ENCODE results near the gene DACH2.

DACH2 gene

DNA sequence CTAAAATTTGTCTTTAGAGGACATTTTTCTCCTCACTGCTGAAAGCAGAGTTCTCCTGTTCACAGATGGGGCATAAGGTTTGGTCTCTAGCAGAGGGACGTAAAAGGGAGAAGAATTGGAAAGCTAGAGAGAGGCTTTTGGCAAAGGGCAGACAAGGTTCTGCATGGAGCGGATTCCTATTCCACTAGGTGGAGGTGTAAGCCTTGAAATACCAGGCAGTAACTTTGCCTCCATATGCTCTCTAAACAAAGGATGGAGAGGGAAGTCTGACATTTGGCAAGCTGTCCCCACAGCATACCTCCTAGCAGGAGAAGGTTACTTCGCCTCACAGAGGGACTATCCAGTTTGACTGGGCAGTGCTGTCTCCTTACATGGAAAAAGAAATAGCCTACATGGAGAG lies 174.7 kb downstream of the DACH2 start:
- DNase-seq (ENCODE audit: low spot score): no peak

DNA sequence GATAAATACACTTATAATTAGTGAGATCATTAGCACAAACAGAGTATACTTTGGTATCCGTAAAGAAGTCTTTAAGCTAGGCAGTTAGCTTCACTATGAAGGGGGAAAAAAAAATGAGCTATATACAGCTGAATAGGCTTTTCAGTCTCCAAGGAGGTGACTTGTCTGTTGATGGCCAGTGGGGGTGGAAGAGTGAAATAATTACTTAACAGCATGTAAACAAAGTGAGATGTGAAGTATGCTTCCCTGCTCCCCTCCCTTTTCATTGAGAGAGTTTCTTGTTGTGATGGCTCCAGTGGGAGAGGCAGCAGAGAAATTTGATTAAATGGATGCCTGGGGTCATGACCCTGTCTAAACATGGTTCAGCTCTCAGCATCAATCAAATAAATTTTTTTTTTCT lies 180.9 kb downstream of the DACH2 start:
- DNase-seq (ENCODE audit: low spot score): no peak

DNA sequence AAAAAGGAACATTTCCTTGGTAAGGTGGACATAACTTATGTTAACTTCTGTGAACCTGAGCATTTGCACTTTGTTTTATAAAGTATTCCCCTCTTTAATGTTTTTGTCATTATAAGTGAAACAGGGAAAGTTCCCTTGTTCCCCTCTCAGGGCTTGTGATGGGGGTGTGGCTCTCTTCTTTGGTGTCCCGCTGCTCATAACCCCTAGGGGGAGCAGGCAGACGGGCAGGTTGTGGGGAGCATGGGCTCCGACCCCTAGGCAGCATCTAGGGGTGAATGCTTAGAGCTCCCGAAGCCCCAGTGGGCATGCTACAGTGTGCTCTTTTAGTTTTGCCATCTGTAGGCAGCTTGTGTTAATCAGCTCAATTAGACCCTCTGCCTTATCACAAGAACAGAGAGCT lies 200.4 kb downstream of the DACH2 start:
- no peak for DNase-seq (ENCODE audit: low spot score)

DNA sequence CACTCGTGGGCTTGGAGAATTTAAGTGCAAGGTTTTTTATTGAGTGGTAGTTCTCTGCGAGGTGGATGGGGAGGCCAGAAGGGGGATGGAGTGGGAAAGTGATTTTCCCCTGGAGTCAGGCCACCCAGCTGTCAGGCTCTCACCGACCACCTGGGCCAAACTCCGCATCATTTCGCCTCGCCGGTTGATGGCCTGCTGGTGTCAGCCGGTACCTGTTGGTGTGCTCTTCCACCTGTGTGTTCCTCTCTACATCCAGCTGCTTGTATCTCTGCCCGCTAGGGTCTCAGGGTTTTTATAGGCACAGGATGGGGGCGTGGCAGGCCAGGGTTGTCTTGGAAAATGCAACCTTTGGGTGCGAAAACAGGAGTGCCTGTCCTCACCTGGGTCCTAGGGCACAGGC lies 200.9 kb downstream of the DACH2 start:
- no peak for DNase-seq (ENCODE audit: low spot score)

DNA sequence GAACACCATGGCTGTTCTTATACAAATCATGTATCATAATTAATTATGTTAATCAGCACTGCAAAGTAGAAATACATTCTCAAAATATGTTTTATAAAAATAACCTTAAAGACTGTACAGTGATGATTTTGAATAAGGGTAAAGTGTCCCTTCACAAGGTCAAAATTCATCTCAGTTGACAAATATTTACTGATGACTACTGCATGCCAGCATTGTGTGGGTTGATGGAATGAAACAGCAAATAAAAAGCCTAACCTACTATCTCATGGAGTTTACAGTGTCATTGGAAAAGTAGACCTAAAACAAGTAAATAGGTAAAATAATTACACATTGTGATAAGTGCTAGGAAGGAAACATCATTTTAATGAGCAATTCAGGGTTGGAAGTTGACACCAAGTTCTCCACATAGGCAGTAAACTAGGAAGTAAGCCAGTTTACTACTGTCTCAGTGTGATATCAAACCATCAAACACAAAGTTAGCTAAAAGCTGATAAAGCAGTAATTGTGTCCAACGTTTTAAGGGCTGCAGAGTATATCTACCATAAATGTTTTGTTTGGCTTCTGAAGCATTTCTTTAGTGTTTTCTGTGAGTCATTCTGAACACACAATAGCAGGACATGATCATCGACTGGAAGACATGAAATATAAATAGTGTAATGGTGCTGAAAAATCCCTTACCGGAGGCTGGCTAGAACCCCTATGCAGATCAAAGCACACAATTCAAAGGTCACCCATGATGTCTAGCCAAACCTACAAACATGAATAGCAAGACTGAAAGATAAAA lies 221.8 kb downstream of the DACH2 start:
- no peak for DNase-seq (ENCODE audit: low spot score)

- DNase-seq (ENCODE audit: low spot score): no peak
Measured at GRCh38 chrX:86370927-86371326, 222.7 kb downstream of the DACH2 start.

- no peak for DNase-seq (ENCODE audit: low spot score)
Measured at GRCh38 chrX:86379209-86379608, 231.0 kb downstream of the DACH2 start.

DNA sequence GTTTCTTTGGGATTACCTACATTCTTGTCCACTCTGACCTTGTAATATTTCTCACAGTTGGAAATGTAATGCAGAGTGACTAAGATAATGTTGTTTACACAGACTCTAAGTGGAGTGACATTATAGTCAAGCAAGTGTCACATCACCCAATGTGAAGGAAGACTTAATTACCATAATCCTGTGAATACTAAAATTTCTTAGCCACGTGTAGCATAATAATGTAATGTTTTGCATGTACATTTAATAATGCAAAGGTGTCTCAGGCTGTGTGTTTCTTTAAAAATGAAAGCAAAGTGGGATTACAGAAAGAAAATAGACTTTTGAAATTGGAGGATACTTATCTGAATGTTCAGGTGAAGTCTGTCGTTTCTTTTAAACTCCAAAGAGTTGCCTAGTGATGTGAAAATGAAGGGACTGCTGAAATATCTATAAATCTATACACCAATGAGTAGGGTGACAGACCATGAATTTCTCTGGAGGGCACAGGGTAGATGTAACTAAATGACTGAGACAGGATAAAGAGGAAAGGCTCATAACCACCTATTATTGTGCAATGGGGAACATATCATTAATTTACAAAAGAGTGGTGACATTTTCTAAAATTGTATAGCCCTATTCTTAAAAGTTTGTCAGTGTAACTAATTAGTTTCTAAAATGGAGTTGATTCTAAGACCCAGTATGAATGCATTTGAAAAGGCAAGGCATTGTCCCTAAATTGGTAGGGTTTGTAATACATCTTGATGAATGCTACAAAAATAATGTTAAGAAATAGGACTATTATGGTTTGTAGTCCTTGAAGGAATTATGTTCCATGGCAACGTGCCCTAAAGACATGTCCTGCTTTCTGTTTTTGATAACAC lies 235.7 kb downstream of the DACH2 start:
- no peak for DNase-seq (ENCODE audit: low spot score)

GRCh38 chrX:86407371-86407770 lies 259.1 kb downstream of the DACH2 start:
- no peak for DNase-seq (ENCODE audit: low spot score)

DNA sequence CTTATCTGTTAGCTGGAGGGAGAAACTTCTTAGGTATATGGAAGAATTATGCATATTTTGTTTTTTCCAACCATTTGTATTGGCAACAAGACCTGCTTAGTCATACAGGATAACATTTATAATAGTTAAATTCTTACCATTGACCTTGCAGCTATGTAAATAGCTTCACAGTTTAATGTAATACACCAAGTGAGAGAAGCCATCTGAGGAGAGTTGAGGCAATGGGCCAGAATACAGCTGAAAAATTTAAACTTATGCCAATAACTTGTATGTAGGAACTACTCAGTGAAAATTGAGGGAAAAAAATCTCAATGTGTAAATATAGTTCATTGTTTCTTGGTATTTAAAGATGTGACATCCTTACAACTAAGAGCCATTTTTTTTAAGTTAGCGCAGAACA lies 273.5 kb downstream of the DACH2 start:
- DNase-seq (ENCODE audit: low spot score): no peak

DNA sequence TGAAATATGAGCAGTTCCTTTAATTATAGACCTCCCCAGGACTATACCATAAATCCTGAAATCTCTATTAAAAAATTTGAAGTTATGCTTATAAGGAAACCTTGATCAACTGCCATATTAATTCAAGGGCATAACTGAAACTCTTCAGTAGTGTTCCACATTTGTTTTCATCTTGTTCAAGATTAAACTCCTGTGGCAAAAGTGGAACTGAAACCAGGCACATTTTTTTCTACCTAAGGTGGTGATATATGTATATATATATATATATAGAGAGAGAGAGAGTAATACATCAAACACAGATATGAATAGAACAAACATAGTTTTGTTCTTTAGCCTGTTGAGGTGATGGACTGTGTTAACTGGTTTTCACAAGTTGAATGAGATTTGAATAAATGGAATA lies 287.9 kb downstream of the DACH2 start:
- no peak for DNase-seq (ENCODE audit: low spot score)

DNA sequence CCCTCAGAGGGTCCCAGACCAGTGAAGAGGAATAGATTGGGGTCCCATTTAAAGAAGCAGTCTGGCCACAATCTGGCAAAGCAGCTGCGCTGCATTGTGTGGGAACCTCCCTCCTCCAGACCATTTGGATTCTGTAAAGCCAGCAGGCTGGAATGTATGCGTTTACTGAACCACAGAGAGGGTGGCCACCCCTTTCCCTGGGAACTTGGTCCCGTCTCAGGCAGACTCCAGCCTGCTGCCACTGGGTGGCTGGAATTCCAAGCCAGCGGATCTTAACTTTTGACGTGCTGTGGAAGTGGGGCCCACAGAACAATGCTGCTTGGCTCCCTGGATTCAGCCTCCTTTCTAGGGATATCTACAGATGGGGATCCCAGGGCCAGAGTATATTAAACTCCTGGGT lies 307.2 kb downstream of the DACH2 start:
- DNase-seq (ENCODE audit: low spot score): no peak

DNA sequence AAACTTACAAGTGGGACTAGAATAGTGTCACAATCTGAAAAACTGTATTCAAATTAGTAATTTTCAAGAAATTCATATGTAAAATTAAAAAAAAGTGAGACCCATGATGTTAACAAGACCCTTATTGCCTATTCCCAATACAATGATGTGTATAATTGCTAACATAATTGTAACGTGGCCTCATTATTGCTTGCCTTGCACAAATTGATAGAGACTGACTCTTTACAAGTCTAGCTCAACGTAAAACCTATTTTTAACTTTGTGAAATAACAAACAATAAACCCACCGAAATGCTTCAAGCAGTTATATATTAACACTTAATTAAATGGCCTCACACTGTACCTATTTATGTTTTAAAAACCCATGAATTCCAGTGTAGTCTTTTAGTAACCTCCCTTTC lies 312.5 kb downstream of the DACH2 start:
- DNase-seq (ENCODE audit: low spot score): no peak

GRCh38 chrX:86504297-86504696 lies 356.0 kb downstream of the DACH2 start:
- no peak for DNase-seq (ENCODE audit: low spot score)

GRCh38 chrX:86507331-86507730 lies 359.1 kb downstream of the DACH2 start:
- no peak for DNase-seq (ENCODE audit: low spot score)

GRCh38 chrX:86579777-86580176 lies 431.5 kb downstream of the DACH2 start:
- no peak for DNase-seq (ENCODE audit: low spot score)

GRCh38 chrX:86604607-86605006 lies 456.4 kb downstream of the DACH2 start:
- no peak for DNase-seq (ENCODE audit: low spot score)

DNA sequence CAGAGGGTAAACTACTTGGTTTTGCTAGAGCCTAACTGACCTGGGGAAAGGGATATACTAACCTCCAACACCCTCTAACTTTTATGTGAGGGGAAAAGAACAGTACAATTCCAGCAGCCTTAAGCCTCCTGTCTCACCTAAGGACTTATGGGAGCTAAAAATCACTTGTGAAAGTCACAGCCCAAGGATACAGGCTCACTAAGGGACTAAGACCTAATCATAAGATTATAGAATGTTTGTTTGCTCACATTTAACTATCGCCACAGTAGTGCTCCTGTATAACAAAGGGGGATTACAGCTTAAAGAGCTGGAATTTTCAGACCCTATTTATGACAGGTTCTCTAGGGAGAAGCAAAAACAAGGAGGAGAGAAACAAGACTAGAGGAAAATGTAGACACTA lies 548.7 kb downstream of the DACH2 start:
- DNase-seq (ENCODE audit: low spot score): no peak

DNA sequence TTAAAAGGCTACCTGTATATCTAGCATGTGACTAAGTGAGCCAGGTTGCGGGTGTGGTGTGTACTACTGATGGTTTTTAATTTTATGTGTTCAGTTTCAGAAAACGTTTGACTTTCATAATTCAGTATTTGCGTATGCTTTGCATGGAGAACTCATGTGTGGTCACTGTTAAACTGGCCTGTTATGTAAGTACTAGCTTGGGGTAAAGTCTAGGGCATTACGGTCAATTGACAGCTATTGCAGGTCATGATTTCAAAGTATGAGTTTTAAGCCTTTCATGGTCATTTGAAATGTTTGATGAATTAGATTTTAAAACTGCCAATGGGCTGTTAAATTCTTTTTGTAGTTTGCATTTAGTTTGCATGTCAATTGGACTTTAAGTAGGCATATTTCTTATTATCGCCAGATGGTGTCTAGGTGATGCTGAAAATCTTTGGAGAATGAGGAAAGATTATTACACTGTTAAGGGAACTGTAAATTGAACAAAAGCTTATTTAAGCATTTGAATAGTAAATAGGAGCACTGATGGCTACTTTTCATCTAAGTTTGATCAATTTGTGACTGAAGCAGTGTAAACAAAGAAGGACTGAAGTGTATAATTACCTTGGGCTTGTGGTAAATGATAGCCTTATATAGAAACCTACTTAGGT lies 563.4 kb downstream of the DACH2 start:
- no peak for DNase-seq (ENCODE audit: low spot score)

- no peak for DNase-seq (ENCODE audit: low spot score)
Measured at GRCh38 chrX:86714441-86714840, 566.2 kb downstream of the DACH2 start.

- no peak for DNase-seq (ENCODE audit: low spot score)
Measured at GRCh38 chrX:86724277-86724676, 576.0 kb downstream of the DACH2 start.

GRCh38 chrX:86747091-86747490 lies 598.8 kb downstream of the DACH2 start:
- DNase-seq (ENCODE audit: low spot score): no peak

DNA sequence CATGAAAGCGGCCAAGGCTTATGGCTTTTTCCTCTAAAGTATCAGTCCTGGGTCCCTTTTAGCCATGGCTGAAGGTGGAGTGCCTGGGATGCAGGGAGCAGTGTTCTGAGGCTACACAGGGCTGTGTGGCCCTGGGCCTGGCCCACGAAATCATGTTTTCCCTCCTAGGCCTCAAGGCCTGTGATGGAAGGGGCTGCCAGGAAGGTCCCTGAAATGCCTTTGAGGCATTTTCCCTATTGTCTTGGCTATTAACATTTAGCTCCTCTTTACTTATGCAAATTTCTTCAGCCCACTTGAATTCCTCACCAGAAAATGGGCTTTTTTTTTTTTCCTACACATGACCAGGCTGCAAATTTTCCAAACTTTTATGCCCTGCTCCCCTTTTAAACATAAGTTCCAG lies 657.0 kb downstream of the DACH2 start:
- DNase-seq (ENCODE audit: low spot score): no peak

Data from AG08396 (cell line).